SK-N-SH (cell line): Measurements from ENCODE around the gene TAS2R38. TPM values are rescaled to one million over a fixed set of nuclear protein-coding genes. Genes with fewer than 3 reads are reported as not detected.

Experiments
- CTCF ChIA-PET: fragments of 300-600, 350-600 bp; formaldehyde crosslinking; extraction: SDS; loops from one replicate; lab custom pipeline; 2021; lab: Yijun Ruan, JAX
- POLR2A ChIA-PET: fragments of 350-600 bp; sonication (Branson Sonifier 250); formaldehyde crosslinking; extraction: SDS; loops from one replicate; lab custom pipeline; 2020; ENCODE audit warnings: antibody characterized with exemption, inconsistent platforms; lab: Yijun Ruan, JAX
- DNase-seq: peaks from one replicate; pipeline ENCODE4 v3.0.0; 2012
- H2AFZ ChIP-seq: fragments of 200-600 bp; sonication (generic); 2 replicates; pipeline ENCODE4 v1.8.1; 2016; ENCODE audit warnings: antibody characterized with exemption, mild to moderate bottlenecking, low read depth
- H3F3A ChIP-seq: fragments of 200-600 bp; sonication (generic); replicated peaks from 2 replicates; pipeline ENCODE3; 2016; ENCODE audit warnings: antibody characterized with exemption, mild to moderate bottlenecking; ENCODE audit not compliant: insufficient read depth
- H3K27ac ChIP-seq, 2 experiments: fragments of 200-500 bp in 1 of 2; fragments of 200-600 bp in 1 of 2; sonication (Bioruptor generic) in 1 of 2; sonication (generic), shearing (Covaris generic) in 1 of 2; 2 replicates each; pipeline versions ENCODE4 v1.5.1 to v1.6.1; 2014 to 2016; ENCODE audit warnings: low read depth in 2 of 2, inconsistent platforms in 1 of 2, low read length in 1 of 2, mild to moderate bottlenecking in 1 of 2, mixed read lengths in 1 of 2
- H3K27me3 ChIP-seq: fragments of 200-600 bp; sonication (generic), shearing (Covaris generic); 2 replicates; pipeline ENCODE4 v1.6.1; 2016; ENCODE audit warnings: mixed run types; ENCODE audit not compliant: insufficient read depth
- H3K36me3 ChIP-seq, 2 experiments: fragments of 200-500 bp in 1 of 2; fragments of 200-600 bp in 1 of 2; sonication (Bioruptor generic) in 1 of 2; sonication (generic) in 1 of 2; replicated peaks in 1 of 2; 2 replicates each; pipeline versions ENCODE3 to v1.5.1; 2014 to 2016; ENCODE audit warnings: low read length in 1 of 2, mild to moderate bottlenecking in 1 of 2; ENCODE audit not compliant: insufficient read depth in 2 of 2, control insufficient read depth in 1 of 2
- H3K4me1 ChIP-seq, 2 experiments: fragments of 200-500 bp in 1 of 2; fragments of 200-600 bp in 1 of 2; sonication (Bioruptor generic) in 1 of 2; sonication (generic), shearing (Covaris generic) in 1 of 2; 2 replicates each; pipeline versions ENCODE4 v1.5.1 to v1.6.1; 2014 to 2016; ENCODE audit warnings: low read depth in 1 of 2, low read length in 1 of 2, mixed run types in 1 of 2; ENCODE audit not compliant: insufficient read depth in 2 of 2, control insufficient read depth in 1 of 2
- H3K4me2 ChIP-seq: fragments of 200-600 bp; sonication (generic), shearing (Covaris generic); 2 replicates; pipeline ENCODE4 v1.6.1; 2017; ENCODE audit warnings: mixed run types
- H3K4me3 ChIP-seq, 2 experiments: fragments of 200-500 bp in 1 of 2; fragments of 200-600 bp in 1 of 2; sonication (Bioruptor generic) in 1 of 2; sonication (generic), shearing (Covaris generic) in 1 of 2; 2 replicates each; pipeline versions ENCODE4 v1.5.1 to v1.8.1; 2014 to 2016; ENCODE audit warnings: low read depth in 2 of 2, inconsistent platforms in 1 of 2, low read length in 1 of 2, mild to moderate bottlenecking in 1 of 2, mixed read lengths in 1 of 2, moderate library complexity in 1 of 2
- H3K79me2 ChIP-seq: fragments of 200-600 bp; sonication (generic); 2 replicates; pipeline ENCODE4 v1.8.1; 2017; ENCODE audit warnings: mild to moderate bottlenecking; ENCODE audit not compliant: insufficient read depth
- H3K9ac ChIP-seq: fragments of 200-600 bp; sonication (generic); 2 replicates; pipeline ENCODE4 v1.6.1; 2017; ENCODE audit warnings: mixed run types
- H3K9me2 ChIP-seq: fragments of 200-600 bp; sonication (generic); 2 replicates; pipeline ENCODE4 v1.6.1; 2017; ENCODE audit warnings: mixed run types
- H3K9me3 ChIP-seq: fragments of 200-600 bp; sonication (generic); 2 replicates; pipeline ENCODE4 v1.6.1; 2017; ENCODE audit warnings: mixed run types, mild to moderate bottlenecking, moderate library complexity
- H4K20me1 ChIP-seq: fragments of 200-600 bp; sonication (generic); 2 replicates; pipeline ENCODE4 v1.6.1; 2017; ENCODE audit warnings: mild to moderate bottlenecking, mixed run types; ENCODE audit not compliant: insufficient read depth
- CHD2 ChIP-seq: fragments of 150-350 bp; IDR thresholded peaks from 2 replicates; pipeline ENCODE4 v1.6.1; 2018; ENCODE audit warnings: low read length; ENCODE audit not compliant: partially characterized antibody
- ELF1 ChIP-seq: IDR thresholded peaks from 2 replicates; pipeline ENCODE4 v1.4.0; 2012
- EP300 ChIP-seq, 2 experiments: IDR thresholded peaks; 2 replicates each; pipeline versions ENCODE4 v1.4.0 to v1.6.1; 2012; ENCODE audit warnings: borderline replicate concordance in 1 of 2, low read depth in 1 of 2, low read length in 1 of 2
- FOSL2 ChIP-seq: IDR thresholded peaks from 2 replicates; pipeline ENCODE4 v1.4.0; 2012; ENCODE audit warnings: low read depth, mild to moderate bottlenecking, moderate library complexity, borderline replicate concordance
- MEF2A ChIP-seq: IDR thresholded peaks from 2 replicates; pipeline ENCODE4 v1.4.0; 2012; ENCODE audit warnings: low read depth, borderline replicate concordance
- MXI1 ChIP-seq: IDR thresholded peaks from 2 replicates; pipeline ENCODE4 v1.6.1; 2012; ENCODE audit warnings: mild to moderate bottlenecking, low read depth, low read length, improper control_type of control experiment
- RFX5 ChIP-seq: IDR thresholded peaks from 2 replicates; pipeline ENCODE4 v1.6.1; 2012; ENCODE audit warnings: mild to moderate bottlenecking, improper control_type of control experiment, low read length
- SMC3 ChIP-seq: IDR thresholded peaks from 2 replicates; pipeline ENCODE4 v1.6.1; 2012; ENCODE audit warnings: low read depth, low read length, improper control_type of control experiment
- TAF1 ChIP-seq: IDR thresholded peaks from 2 replicates; pipeline ENCODE4 v1.6.1; 2012; ENCODE audit warnings: low read depth, mild to moderate bottlenecking, low read length, moderate library complexity, borderline replicate concordance
- TEAD4 ChIP-seq: IDR thresholded peaks from 2 replicates; pipeline ENCODE4 v1.4.0; 2012; ENCODE audit warnings: mild to moderate bottlenecking, borderline replicate concordance; ENCODE audit not compliant: insufficient read depth
- WGBS: methylation state at CpG from one replicate; pipeline ENCODE4 v1.1.6; 2017; ENCODE audit warnings: low lambda C conversion rate; 5-methylcytosine and 5-hydroxymethylcytosine counted together
- polyA plus RNA-seq, 3 experiments: library from polyadenylated mRNA; depleted of rRNA; stranded (reverse); fragments of >200 nt; gene quantifications; 2 replicates each; pipeline ENCODE4 v1.2.3, GENCODE V29; 2012
- TF ChIP-seq, protein P1 (sequence below): IDR thresholded peaks from 2 replicates; pipeline ENCODE4 v1.4.0; 2012; ENCODE audit warnings: low read depth, borderline replicate concordance
- TF ChIP-seq, protein P2 (sequence below): IDR thresholded peaks from 2 replicates; pipeline ENCODE4 v1.4.0; 2012; ENCODE audit warnings: low read depth
- TF ChIP-seq, protein P3 (sequence below): IDR thresholded peaks from 2 replicates; pipeline ENCODE4 v1.6.1; 2012; ENCODE audit warnings: mild to moderate bottlenecking, low read depth, low read length, moderate library complexity
- TF ChIP-seq, protein P4 (sequence below): IDR thresholded peaks from 2 replicates; pipeline ENCODE4 v1.4.0; 2012; ENCODE audit warnings: low read depth, borderline replicate concordance
- TF ChIP-seq, protein P5 (sequence below): IDR thresholded peaks from 2 replicates; pipeline ENCODE4; 2012
- TF ChIP-seq, protein P6 (sequence below): fragments of 150-350 bp; IDR thresholded peaks from 2 replicates; pipeline ENCODE4 v1.6.1; 2016; ENCODE audit warnings: mild to moderate bottlenecking, low read depth, low read length

The TAS2R38 gene
- polyA plus RNA-seq, 1 of the 3 experiments (the other 2 are of a cell fraction), result 0.23 TPM

DNA sequence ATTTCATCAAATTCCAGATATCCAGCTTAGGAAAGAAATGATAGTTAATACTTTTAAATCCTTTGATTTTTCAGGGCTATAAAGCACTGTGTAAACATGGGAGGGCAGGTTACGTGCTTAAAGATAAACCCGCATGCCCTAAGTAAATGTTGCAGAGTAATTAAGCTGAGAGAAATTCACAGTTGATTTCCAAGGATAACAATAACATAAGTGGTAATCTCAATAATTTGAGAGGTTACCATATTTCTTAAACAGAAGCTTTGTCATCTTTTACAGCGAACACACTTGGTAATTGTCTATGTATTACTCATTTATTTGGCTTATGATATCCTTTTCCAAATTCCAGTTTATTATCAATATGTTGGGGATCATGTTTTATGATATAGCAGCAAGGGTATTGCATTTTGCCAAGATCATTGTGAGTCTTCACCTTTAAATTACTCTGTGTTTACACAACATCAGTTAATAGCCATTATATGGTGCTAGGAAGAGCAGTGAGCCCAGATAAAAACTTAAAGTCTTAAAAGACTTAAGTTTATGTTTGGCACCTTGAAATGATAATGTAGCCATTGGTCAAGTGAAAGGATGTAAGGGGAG, 37.5 kb upstream of the TAS2R38 start:
- peaks cover 11% of the 10 kb centered on the region for H3F3A ChIP-seq
- H3K9me3 ChIP-seq, result no peaks in the 10 kb centered on the region
- H3K79me2 ChIP-seq, result no peaks in the 10 kb centered on the region
- H3K9me2 ChIP-seq, result no peaks in the 10 kb centered on the region
- no peak overlapping the region for H3K4me3 ChIP-seq
- POLR2A ChIA-PET, result no interaction called here
- no peak overlapping the region for H3K4me2 ChIP-seq
- TF ChIP-seq MEF2A (no peak), CHD2 (no peak), MXI1 (no peak), TEAD4 (no peak), SMC3 (no peak)
- TF ChIP-seq, protein P1, sequence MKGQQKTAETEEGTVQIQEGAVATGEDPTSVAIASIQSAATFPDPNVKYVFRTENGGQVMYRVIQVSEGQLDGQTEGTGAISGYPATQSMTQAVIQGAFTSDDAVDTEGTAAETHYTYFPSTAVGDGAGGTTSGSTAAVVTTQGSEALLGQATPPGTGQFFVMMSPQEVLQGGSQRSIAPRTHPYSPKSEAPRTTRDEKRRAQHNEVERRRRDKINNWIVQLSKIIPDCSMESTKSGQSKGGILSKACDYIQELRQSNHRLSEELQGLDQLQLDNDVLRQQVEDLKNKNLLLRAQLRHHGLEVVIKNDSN, result no peak
- TF ChIP-seq, protein P2, sequence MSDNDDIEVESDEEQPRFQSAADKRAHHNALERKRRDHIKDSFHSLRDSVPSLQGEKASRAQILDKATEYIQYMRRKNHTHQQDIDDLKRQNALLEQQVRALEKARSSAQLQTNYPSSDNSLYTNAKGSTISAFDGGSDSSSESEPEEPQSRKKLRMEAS, result no peak
- no peak overlapping the region for H3K27ac ChIP-seq
- 17% methylated on average over 3 of the region's 3 CpGs for WGBS
- no peaks in the 10 kb centered on the region for H3K36me3 ChIP-seq
- CTCF ChIA-PET, result interaction anchor here (0.6 to 1.0 kb wide), 2 partner anchors 23 to 106 kb away, joined by 3 read pairs; no protein-coding TSS in a partner anchor
- H2AFZ ChIP-seq, result no peak overlapping the region
- no peak for DNase-seq
- H4K20me1 ChIP-seq, result no peaks in the 10 kb centered on the region
- H3K27me3 ChIP-seq, result no peaks in the 10 kb centered on the region
- no peak overlapping the region for H3K9ac ChIP-seq
- H3K4me1 ChIP-seq, result peaks cover 0 to 10% of the 10 kb centered on the region in 2 experiments; a peak in 1 of 4 replicates

DNA sequence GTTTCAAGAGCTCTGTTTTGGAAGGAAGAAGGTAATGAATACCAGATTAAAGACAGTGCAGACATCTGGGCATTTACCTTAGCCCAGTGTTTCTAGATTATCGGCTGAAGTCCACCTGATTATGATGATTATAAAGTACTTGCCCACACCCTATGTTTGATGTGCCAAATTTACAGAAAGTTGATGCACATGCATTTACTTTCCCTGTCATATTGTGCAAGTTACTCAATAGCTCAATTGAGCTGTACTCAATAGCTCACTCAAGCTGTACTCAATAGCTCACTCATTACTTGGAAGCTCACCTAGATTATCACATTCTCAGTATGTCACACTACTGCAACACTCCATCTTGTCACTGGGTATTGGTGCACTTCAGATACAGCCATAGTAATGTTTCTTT, 35.6 kb upstream of the TAS2R38 start:
- H3K4me1 ChIP-seq, result peaks cover 0 to 10% of the 10 kb centered on the region in 2 experiments; a peak in 1 of 4 replicates
- CTCF ChIA-PET, result interaction anchor here (0.8 kb wide), 1 partner anchor 126 kb away, joined by 3 read pairs; no protein-coding TSS in a partner anchor
- peaks cover 5% of the 10 kb centered on the region for H3F3A ChIP-seq
- H3K9me2 ChIP-seq, result no peaks in the 10 kb centered on the region
- no peak overlapping the region for H2AFZ ChIP-seq
- TF ChIP-seq EP300 (IDR thresholded peaks at IDR 0.05; ENCODE audit: borderline replicate concordance in 1 of 2, low read depth in 1 of 2, low read length in 1 of 2) (no peak), TAF1 (no peak), FOSL2 (no peak), ELF1 (no peak), MXI1 (no peak), RFX5 (no peak)
- TF ChIP-seq, protein P3, sequence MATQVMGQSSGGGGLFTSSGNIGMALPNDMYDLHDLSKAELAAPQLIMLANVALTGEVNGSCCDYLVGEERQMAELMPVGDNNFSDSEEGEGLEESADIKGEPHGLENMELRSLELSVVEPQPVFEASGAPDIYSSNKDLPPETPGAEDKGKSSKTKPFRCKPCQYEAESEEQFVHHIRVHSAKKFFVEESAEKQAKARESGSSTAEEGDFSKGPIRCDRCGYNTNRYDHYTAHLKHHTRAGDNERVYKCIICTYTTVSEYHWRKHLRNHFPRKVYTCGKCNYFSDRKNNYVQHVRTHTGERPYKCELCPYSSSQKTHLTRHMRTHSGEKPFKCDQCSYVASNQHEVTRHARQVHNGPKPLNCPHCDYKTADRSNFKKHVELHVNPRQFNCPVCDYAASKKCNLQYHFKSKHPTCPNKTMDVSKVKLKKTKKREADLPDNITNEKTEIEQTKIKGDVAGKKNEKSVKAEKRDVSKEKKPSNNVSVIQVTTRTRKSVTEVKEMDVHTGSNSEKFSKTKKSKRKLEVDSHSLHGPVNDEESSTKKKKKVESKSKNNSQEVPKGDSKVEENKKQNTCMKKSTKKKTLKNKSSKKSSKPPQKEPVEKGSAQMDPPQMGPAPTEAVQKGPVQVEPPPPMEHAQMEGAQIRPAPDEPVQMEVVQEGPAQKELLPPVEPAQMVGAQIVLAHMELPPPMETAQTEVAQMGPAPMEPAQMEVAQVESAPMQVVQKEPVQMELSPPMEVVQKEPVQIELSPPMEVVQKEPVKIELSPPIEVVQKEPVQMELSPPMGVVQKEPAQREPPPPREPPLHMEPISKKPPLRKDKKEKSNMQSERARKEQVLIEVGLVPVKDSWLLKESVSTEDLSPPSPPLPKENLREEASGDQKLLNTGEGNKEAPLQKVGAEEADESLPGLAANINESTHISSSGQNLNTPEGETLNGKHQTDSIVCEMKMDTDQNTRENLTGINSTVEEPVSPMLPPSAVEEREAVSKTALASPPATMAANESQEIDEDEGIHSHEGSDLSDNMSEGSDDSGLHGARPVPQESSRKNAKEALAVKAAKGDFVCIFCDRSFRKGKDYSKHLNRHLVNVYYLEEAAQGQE, result no peak
- TF ChIP-seq, protein P2, result no peak
- TF ChIP-seq, protein P4, sequence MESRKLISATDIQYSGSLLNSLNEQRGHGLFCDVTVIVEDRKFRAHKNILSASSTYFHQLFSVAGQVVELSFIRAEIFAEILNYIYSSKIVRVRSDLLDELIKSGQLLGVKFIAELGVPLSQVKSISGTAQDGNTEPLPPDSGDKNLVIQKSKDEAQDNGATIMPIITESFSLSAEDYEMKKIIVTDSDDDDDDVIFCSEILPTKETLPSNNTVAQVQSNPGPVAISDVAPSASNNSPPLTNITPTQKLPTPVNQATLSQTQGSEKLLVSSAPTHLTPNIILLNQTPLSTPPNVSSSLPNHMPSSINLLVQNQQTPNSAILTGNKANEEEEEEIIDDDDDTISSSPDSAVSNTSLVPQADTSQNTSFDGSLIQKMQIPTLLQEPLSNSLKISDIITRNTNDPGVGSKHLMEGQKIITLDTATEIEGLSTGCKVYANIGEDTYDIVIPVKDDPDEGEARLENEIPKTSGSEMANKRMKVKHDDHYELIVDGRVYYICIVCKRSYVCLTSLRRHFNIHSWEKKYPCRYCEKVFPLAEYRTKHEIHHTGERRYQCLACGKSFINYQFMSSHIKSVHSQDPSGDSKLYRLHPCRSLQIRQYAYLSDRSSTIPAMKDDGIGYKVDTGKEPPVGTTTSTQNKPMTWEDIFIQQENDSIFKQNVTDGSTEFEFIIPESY, result no peak
- TF ChIP-seq, protein P5, sequence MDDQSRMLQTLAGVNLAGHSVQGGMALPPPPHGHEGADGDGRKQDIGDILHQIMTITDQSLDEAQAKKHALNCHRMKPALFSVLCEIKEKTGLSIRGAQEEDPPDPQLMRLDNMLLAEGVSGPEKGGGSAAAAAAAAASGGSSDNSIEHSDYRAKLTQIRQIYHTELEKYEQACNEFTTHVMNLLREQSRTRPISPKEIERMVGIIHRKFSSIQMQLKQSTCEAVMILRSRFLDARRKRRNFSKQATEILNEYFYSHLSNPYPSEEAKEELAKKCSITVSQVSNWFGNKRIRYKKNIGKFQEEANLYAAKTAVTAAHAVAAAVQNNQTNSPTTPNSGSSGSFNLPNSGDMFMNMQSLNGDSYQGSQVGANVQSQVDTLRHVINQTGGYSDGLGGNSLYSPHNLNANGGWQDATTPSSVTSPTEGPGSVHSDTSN, result no peak
- TF ChIP-seq, protein P6, sequence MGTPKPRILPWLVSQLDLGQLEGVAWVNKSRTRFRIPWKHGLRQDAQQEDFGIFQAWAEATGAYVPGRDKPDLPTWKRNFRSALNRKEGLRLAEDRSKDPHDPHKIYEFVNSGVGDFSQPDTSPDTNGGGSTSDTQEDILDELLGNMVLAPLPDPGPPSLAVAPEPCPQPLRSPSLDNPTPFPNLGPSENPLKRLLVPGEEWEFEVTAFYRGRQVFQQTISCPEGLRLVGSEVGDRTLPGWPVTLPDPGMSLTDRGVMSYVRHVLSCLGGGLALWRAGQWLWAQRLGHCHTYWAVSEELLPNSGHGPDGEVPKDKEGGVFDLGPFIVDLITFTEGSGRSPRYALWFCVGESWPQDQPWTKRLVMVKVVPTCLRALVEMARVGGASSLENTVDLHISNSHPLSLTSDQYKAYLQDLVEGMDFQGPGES, result no peak
- H3K27me3 ChIP-seq, result no peaks in the 10 kb centered on the region
- no peak for DNase-seq
- H4K20me1 ChIP-seq, result no peaks in the 10 kb centered on the region
- H3K4me2 ChIP-seq, result no peak overlapping the region
- 64% methylated on average over 1 of the region's 1 CpG for WGBS
- H3K4me3 ChIP-seq, result no peak overlapping the region
- no peak overlapping the region for H3K9ac ChIP-seq
- no peaks in the 10 kb centered on the region for H3K9me3 ChIP-seq
- H3K79me2 ChIP-seq, result no peaks in the 10 kb centered on the region
- no peaks in the 10 kb centered on the region for H3K36me3 ChIP-seq
- H3K27ac ChIP-seq, result no peak overlapping the region
- POLR2A ChIA-PET, result no interaction called here
